Ectodermal cell (in vitro differentiated cells): ENCODE measurements around the gene AR.

Experiments used
- H3K27ac ChIP-seq: 2 replicates; pipeline ENCODE4 v1.7.0; 2013; ENCODE audit warnings: mild to moderate bottlenecking, low read depth, low read length; ENCODE audit not compliant: insufficient read depth, poor library complexity, severe bottlenecking
- H3K27me3 ChIP-seq: 2 replicates; pipeline ENCODE4 v1.7.0; 2013; ENCODE audit warnings: mild to moderate bottlenecking, low read length; ENCODE audit not compliant: insufficient read depth, control insufficient read depth, poor library complexity, severe bottlenecking
- H3K36me3 ChIP-seq: one replicate; pipeline ENCODE4 v1.7.0; 2013; ENCODE audit warnings: low read length; ENCODE audit not compliant: control insufficient read depth, insufficient read depth
- H3K4me1 ChIP-seq: one replicate; pipeline ENCODE4 v1.7.0; 2013; ENCODE audit warnings: low read length; ENCODE audit not compliant: control insufficient read depth, insufficient read depth
- H3K4me3 ChIP-seq: 2 replicates; pipeline ENCODE4 v1.7.0; 2013; ENCODE audit warnings: low read depth, low read length, control low read depth; ENCODE audit not compliant: insufficient read depth
- H3K9me3 ChIP-seq: 2 replicates; pipeline ENCODE4 v1.7.0; 2013; ENCODE audit warnings: mild to moderate bottlenecking, low read length, moderate library complexity; ENCODE audit not compliant: control insufficient read depth
- WGBS, 2 experiments: methylation state at CpG; one replicate each; pipeline ENCODE4 v1.1.7; 2013; ENCODE audit warnings: missing lambda C conversion rate in 2 of 2; 5-methylcytosine and 5-hydroxymethylcytosine counted together

AR gene

GRCh38 chrX:67601771-67602170, 58.0 kb downstream of the AR start:
- Histone ChIP-seq H3K27ac (no peak overlapping the region), H3K4me3 (no peak overlapping the region), H3K9me3 (no peaks in the 10 kb centered on the region), H3K4me1 (no peaks in the 10 kb centered on the region), H3K27me3 (no peaks in the 10 kb centered on the region), H3K36me3 (no peaks in the 10 kb centered on the region)
- 95 to 100% methylated on average over 1 of the region's 1 CpG for WGBS, 2 experiments

- Histone ChIP-seq H3K4me3 (no peak overlapping the region), H3K36me3 (no peaks in the 10 kb centered on the region), H3K27ac (peak overlapping the region; percentile 26), H3K27me3 (no peaks in the 10 kb centered on the region), H3K4me1 (no peaks in the 10 kb centered on the region), H3K9me3 (no peaks in the 10 kb centered on the region)
- 76 to 78% methylated on average over 3 of the region's 3 CpGs for WGBS, 2 experiments
These were observed 61.3 kb downstream of the AR start for GRCh38 chrX:67604979-67605703.

- H3K27ac ChIP-seq: no peak overlapping the region
These were observed 63.6 kb downstream of the AR start for GRCh38 chrX:67607466-67607865.

GRCh38 chrX:67610282-67610681, 66.5 kb downstream of the AR start:
- H3K9me3 ChIP-seq: no peaks in the 10 kb centered on the region
- no peak overlapping the region for H3K4me3 ChIP-seq
- H3K27me3 ChIP-seq: no peaks in the 10 kb centered on the region
- WGBS, 2 experiments: no CpG with 5 or more reads among the region's 1 CpG
- no peaks in the 10 kb centered on the region for H3K4me1 ChIP-seq
- no peaks in the 10 kb centered on the region for H3K36me3 ChIP-seq
- H3K27ac ChIP-seq: no peak overlapping the region

More at GRCh38 chrX:67607466-67607865, 63.6 kb downstream of the AR start:
- 78 to 91% methylated on average over 1 of the region's 1 CpG for WGBS, 2 experiments
- Histone ChIP-seq H3K36me3 (no peaks in the 10 kb centered on the region), H3K4me1 (no peaks in the 10 kb centered on the region), H3K27me3 (no peaks in the 10 kb centered on the region), H3K4me3 (no peak overlapping the region), H3K9me3 (no peaks in the 10 kb centered on the region)

GRCh38 chrX:67612231-67612630, 68.4 kb downstream of the AR start:
- Histone ChIP-seq H3K27me3 (no peaks in the 10 kb centered on the region), H3K4me3 (no peak overlapping the region), H3K9me3 (no peaks in the 10 kb centered on the region), H3K4me1 (no peaks in the 10 kb centered on the region), H3K36me3 (no peaks in the 10 kb centered on the region), H3K27ac (no peak overlapping the region)
- WGBS, 2 experiments: 82 to 89% methylated on average over 3 of the region's 3 CpGs

- Histone ChIP-seq H3K4me1 (no peaks in the 10 kb centered on the region), H3K27ac (no peak overlapping the region), H3K4me3 (no peak overlapping the region), H3K36me3 (no peaks in the 10 kb centered on the region), H3K9me3 (no peaks in the 10 kb centered on the region), H3K27me3 (no peaks in the 10 kb centered on the region)
These were observed 69.5 kb downstream of the AR start for GRCh38 chrX:67613366-67613765.

DNA sequence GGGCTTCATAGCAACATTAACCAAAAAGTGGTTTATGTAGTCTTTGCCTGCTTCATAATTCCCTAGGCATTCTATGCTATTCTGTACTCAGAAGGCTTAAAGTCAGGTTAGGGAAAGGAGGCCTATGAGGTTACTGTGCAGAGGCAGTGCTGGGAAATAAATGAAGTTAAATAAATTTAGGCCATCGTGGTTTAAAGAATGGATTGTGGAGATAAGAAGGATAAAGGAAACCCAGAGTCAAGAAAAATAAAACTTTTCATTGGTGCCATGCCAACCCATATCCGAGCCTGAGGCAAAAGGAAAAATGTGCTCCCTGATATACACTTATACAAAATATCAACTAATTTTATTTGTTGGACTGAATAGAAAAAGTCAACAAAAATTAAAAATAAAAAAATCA, 70.2 kb downstream of the AR start:
- Histone ChIP-seq H3K9me3 (no peaks in the 10 kb centered on the region), H3K4me1 (no peaks in the 10 kb centered on the region), H3K4me3 (no peak overlapping the region), H3K36me3 (no peaks in the 10 kb centered on the region), H3K27ac (no peak overlapping the region), H3K27me3 (no peaks in the 10 kb centered on the region)
- 85 to 100% methylated on average over 1 of the region's 2 CpGs for WGBS, 2 experiments

GRCh38 chrX:67614423-67614822, 70.6 kb downstream of the AR start:
- H3K27ac ChIP-seq: no peak overlapping the region
- no peaks in the 10 kb centered on the region for H3K27me3 ChIP-seq
- 86% methylated on average over 1 of the region's 1 CpG; no CpG with 5 or more reads in 1 of the 2 experiments for WGBS, 2 experiments
- H3K4me3 ChIP-seq: no peak overlapping the region
- no peaks in the 10 kb centered on the region for H3K36me3 ChIP-seq
- no peaks in the 10 kb centered on the region for H3K4me1 ChIP-seq
- H3K9me3 ChIP-seq: no peaks in the 10 kb centered on the region

DNA sequence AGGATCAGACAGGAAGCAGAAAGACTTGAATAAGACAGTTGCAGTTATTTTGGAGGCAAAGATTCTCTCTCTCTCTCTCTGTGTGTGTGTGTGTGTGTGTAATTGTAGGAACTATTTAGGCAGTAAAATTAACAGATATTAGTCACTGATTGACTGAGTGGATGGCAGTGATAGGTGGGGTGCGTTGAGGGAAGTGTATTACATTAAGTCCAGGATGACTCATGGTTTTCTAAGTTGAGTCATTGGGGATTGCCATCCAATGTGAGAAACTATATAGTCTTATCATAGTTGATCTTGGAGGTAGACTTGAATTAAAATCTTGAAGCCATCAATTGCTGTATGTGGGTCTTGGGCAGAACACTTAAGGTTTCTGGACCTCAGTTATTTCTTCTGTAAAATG, 75.4 kb downstream of the AR start:
- Histone ChIP-seq H3K9me3 (no peaks in the 10 kb centered on the region), H3K27me3 (no peaks in the 10 kb centered on the region), H3K36me3 (no peaks in the 10 kb centered on the region), H3K27ac (no peak overlapping the region), H3K4me3 (no peak overlapping the region), H3K4me1 (no peaks in the 10 kb centered on the region)
- 83 to 93% methylated on average over 1 of the region's 1 CpG for WGBS, 2 experiments

DNA sequence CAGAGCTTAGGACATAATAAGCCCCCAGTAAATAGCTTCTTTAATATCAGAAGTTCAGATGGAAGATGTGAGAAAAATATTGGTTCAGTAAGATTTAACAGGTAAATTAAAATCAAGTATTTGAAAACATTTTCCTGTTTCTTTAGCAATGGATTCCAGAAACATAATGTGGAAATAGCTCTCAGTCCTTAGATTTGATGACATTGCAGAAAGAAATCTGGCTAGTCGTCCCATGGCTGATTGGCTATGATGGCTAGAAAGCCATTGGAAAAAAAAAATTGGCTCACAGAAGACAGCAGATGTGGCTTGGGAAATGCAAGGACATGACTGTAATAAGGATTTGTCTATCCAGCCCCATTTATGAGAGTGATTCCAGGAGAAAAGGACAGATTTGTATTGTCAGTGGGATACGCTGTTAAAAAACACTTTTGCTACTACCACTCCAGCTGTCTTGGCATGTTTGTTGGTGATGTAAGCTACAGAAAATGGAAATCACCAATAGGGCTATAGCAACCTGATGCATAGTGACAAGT, 78.3 kb downstream of the AR start:
- Histone ChIP-seq H3K9me3 (no peaks in the 10 kb centered on the region), H3K36me3 (no peaks in the 10 kb centered on the region), H3K4me3 (no peak overlapping the region), H3K27ac (no peak overlapping the region), H3K4me1 (no peaks in the 10 kb centered on the region), H3K27me3 (no peaks in the 10 kb centered on the region)
- 97 to 100% methylated on average over 2 of the region's 2 CpGs for WGBS, 2 experiments
